Cerebellar nuclear complex (tissue), 1 donor: ENCODE data around the gene TPCN1.

ENCODE experiments used
- DNase-seq, 2 experiments: peaks; one replicate each; lab custom pipeline; 2025; lab: John Stamatoyannopoulos, UW

The TPCN1 gene

DNA sequence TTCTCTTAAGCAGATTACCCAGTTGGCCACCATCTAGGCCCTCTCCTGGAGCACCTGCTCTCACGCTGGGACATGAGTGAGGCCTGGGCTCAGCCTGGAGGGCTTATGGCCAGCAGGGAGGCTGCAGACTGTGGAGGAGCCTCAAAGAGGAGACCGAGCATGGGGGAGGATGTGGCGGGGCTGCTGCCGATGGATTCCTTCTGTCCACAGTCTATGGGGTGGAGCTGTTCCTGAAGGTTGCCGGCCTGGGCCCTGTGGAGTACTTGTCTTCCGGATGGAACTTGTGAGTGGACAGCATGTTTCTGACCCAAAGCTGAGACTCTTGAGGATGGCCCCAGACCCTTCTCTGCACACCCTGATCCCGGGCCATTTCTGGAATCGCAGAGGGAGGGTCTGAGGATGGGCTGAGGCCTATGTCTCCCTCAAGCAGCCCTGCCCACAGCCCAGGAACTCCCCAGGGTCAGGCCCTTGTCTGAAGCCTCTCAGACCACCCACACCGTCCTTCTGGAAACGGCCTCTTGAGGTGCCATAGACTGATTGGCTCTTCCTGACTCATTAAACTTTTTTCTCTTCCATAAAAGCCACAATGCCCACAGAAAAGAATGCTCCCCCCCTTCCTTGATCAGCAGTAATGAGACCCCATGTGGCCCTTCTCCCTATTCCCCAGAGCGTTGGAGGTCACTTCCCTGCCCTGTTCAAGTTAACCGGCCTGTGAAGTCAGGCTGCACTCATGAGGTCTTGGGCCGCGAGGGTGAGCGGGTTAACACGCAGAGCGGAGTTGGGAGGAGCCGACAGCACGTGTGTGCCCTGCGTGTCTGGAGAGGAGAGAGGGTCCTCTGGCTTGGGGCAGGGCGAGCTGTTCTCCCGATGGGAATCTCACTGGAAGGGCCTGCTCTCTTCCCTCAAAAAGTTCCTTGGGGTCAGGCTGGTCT, 64.7 kb downstream of the TPCN1 start:
- DNase-seq, result no peak

DNA sequence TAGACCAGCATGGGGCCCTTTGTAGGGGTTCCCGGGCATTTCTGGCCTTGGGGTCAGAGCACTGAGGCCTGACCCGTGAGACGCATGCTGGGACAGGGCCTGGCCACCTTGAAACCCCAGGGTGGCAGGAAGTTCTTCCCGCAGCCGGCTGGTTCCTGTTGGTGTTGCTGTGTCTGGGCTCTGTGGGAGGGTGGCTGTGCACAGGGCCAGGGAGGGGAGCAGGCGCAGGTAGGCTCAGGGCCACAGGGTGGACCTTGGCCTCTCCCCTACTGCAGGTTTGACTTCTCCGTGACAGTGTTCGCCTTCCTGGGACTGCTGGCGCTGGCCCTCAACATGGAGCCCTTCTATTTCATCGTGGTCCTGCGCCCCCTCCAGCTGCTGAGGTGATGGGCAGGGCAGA, 65.4 kb downstream of the TPCN1 start:
- no peak for DNase-seq

DNA sequence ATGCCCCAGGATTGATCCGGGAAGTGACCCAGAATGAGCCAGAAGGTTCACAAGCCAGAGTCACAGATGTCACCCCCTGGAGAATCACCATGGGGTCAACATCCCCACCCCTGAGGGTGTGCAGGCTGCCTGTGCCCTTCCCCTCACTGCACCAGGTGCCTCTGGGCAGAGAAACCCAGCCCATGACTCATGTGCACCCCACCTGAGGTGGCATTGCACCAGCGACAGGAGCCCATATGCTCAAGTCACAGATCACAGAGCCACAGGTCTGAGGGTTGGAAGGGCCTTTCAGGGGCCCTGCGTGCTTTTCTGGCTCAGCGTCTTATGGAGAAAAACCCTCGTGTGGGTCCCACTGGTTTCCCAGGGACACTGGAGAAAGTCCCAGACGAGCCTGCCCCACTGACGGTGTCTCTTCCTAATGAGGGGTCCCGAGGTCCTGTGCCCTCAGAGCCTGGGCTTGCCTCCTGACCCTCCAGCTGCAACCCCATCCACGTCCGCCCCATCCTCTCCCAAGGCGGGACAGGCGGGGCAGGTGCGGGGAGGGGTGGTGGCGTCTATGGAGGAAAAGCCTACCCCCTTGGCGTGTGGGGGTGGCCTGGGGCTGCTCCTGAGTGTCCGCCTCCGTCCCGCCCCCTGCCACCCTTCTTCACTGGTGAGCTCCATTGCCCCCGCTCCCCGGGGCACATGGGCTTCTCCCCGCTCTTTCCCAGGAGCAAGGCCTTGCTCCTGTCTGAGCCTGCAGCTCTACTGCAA, 66.1 kb downstream of the TPCN1 start:
- no peak for DNase-seq

DNA sequence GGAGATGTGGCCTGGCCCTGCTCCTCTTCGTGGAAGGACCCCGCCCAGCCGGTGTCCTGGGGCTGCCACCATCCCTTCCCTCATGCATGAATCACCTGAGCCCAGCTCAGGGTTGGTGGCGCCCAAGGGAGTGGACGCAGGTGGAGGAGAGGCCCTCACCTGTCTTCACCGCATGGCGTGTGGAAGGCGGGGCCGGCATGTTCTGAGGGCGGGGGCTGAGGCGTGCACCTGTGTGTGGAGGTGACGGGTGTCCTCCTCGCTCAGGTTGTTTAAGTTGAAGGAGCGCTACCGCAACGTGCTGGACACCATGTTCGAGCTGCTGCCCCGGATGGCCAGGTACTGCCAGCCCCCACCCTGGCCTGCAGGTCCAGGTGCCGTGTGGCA, 66.6 kb downstream of the TPCN1 start:
- DNase-seq, result no peak

DNA sequence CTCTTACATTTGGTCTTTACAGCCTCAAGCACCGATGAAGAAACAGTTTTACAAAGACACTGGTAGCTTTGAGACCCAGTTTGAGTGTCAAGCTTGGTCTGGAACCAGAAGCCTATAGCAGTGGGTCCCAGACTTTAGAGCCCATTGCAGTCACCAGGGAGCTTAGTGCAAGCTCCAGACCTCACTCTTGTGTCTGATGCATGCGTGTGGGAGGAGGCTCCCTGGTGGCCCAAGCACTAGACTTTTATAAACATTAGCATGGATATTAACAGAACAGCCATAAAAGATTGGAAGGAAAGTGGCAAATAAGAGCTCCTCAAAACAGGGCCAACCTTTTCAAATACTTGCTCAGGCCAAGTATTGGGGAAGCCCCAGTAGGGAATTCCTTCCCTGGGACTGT, 68.1 kb downstream of the TPCN1 start:
- DNase-seq, result no peak

DNA sequence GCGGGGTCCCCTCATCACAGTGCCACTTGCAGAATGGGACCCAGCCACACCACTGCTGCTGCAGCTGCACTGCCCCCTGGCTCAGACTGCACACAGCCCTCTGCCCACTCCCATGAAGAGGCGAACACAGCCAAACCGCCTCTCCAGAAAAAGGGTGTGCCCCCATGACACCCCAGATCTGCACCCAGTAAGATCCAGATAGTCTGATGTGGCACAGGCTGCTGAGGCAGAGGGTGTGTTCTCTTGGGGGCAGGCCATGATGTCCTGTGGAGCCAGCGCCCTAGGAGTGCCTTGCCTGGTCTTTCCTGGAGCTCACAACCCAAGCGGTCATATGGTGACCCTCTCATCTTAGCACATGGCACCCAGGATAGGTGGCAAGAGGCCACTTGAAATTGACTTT, 69.2 kb downstream of the TPCN1 start:
- no peak for DNase-seq

DNA sequence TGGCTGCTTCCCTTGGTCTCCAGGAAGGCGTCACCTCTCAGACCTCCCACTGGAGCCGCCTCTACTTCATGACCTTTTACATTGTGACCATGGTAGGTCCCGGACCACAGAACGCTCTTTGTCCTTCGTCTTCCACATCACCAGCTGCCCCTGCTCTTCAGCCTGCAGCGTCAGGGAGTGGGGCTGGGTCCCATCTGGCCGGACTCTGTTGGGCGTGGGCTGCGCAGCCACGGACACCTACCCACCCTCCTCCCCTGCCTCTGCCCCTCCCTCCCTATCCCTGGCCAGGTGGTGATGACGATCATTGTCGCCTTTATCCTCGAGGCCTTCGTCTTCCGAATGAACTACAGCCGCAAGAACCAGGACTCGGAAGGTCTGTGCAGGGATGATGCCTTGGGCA, 70.3 kb downstream of the TPCN1 start:
- DNase-seq, result no peak

DNA sequence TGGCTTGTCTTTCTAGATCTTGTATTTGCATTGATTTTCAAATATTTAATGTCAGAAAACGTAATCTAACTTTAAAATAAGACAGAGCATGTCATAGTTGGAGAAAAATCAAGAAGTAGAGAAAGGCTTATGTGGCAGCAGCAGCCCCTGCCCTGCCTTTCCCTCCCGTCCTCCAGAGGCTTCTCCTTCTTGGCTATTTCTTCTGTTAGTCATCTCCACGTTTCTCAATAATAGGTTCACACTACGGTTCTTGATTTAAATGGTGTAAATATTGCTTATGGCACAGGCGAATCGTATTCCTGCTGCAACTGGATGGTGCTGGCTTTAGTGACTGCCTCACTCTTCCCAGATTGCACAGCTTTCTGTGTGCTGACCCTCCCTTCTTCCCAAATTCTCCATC, 70.8 kb downstream of the TPCN1 start:
- no peak for DNase-seq

DNA sequence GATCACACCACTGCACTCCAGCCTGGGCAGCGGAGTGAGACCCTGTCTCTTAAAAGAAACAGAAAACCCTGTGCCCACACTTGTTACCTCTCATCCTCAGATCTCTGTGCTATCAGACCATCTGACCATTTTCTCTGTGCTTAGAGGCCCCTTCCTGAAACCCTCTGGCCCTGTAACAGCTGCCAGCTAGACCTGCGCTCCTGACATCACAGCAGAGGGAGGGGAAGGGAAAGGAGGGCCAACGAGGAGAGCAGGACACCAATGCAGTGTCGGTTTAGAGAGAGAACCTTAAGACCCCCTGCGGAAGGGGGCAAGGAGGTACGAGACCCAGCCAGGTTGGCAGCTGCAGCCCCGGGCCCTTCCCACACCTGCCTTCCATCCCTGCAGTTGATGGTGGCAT, 71.3 kb downstream of the TPCN1 start:
- no peak for DNase-seq

DNA sequence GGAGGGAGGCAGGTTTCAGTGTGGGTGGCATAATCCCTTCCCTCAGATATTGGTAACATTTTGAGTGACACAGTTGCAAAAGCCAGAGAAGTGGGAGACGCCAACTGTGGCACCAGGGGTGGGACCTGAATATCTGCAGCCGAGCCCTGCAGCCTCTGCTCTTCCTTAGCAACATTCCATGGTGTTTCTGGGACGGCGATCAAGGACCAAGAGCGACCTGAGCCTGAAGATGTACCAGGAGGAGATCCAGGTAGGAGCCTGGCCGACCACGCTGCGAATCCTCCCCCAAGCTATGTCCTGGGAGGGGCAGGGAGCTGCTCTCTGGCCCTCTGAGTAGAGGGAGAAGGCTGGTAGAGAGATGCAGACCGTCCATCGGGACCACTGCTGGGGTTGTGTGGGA, 71.8 kb downstream of the TPCN1 start:
- DNase-seq, result no peak

DNA sequence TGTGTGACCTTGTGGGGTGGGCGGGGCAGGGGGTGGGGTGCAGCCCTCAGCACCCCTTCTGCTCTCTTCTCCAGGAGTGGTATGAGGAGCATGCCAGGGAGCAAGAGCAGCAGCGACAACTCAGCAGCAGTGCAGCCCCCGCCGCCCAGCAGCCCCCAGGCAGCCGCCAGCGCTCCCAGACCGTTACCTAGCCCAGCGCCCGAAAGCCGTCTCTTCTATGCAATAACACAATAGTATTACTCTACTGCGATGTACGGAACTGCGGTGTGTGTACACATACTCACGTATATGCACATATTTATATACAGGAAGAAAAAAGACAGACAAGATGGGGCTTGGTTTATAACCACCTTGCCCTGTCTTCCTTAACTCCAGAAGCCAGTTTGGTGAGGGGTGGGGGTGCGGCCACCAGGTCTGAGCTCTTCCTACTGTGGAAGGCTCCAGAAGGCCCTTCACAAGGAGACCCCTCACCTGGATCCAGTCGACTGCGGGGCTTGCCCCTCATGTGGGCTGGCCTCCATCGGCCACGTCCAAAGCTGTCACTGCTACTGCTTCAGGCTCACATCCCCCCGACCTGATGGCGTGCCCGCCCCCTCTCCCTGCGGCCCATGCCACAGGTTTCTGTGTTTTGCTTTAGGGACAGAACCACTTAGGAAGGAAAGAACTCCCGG, 74.8 kb downstream of the TPCN1 start:
- no peak for DNase-seq

DNA sequence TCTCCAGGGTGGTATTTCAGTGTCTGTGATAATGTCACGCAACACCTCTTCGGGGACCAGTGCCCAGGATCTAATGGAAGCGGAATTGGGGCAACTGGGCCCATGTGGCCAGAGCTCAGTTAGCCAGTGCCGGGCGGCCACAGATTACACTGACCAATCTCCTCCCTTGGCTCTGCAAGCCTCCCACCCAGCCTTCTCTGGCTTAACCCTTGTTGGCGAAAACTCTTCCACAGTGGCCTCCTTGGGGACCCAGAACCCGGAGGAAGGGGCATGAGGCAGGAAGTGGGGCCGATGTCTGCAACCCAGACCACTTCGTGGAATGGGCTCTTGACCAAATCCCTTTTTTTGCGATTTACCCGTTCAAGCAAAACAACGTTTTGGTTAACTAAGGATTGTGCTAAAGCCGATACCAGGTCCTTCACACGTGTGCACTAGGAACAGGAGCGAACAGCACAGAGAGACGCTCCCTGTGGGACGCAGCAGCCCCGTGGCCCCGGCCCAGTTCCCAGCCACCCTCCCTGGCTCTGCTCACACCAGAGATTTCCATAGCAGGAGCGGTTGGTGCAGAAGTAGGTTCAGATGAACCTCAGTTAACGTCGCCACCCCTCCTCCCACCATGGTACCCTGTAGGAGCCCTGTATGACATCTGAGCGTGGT, 75.4 kb downstream of the TPCN1 start:
- no peak for DNase-seq

DNA sequence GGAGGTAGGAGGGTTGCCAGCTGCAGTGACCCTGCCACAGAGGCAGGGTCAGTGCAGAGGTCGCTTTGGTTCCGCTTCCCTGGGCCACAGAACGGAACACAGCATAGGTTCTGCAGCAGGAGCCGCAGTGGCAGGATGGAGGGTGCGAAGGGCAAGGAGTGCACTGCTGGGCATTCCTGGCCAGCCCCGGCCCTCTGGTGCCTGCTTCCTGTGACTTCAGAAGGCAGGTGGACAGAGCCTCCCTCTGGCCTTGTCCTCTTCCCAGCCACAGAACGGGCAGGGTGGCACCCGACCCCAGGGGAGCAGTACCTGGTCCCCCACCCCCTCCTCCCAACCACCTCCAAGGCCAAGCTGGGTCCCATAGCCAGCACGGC, 75.9 kb downstream of the TPCN1 start:
- no peak for DNase-seq

DNA sequence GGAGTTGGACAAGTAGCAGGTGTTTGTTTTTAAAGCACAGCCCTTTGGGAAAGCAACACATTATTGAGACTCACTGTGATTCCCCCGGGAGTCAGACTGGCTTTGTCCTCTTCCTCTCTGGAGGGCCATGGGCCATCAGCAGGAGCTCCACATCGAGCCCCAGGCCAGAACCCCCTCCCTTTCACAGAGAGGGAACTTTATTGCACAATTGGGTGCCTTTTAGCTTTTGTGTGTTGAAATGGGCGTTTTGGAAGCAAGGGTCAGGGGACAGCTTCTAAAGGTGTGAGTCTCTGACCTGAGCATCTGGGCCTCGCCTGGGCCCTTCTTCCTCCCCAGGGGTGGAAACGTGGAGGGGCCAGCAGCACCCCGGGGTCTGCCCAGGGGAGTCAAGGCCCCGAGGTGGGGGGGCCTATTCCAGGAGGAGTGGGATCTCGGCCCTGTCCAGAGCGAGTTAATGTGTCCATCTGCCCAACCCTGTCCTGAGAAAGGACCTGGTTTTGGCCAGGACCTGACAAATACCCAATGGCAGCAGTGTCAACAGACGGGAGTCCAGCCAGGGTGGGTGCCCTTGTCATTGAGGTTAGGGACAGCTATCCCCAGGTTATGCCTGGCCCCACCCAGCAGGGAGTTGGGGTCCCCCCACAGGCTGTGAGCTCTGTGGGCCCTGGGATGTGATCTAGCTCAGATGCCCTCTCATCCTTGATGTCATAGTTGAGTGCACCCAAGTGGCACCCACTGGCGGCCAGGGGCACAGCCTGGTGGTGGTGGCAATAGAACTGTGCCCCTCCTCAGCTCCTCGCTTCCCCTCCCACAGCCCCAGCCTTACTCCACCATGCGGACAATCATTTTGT, 76.6 kb downstream of the TPCN1 start:
- no peak for DNase-seq

DNA sequence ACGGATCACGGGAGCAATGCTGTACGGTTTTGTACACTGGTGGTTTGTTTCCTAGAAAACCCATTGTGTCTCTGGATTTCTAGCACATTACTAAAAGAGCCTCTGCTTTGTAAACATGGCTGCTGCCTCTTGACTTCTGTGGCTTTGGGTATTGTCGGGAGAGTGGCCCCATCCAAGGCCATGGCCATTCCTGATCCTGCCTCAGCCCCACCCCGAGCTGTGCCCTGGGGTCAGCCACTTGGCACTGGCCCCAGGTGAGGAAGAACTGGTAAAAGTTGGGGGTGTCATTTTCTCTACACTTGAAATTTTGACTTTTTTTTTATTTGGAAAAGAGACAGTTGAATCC, 77.2 kb downstream of the TPCN1 start:
- DNase-seq, result no peak

DNA sequence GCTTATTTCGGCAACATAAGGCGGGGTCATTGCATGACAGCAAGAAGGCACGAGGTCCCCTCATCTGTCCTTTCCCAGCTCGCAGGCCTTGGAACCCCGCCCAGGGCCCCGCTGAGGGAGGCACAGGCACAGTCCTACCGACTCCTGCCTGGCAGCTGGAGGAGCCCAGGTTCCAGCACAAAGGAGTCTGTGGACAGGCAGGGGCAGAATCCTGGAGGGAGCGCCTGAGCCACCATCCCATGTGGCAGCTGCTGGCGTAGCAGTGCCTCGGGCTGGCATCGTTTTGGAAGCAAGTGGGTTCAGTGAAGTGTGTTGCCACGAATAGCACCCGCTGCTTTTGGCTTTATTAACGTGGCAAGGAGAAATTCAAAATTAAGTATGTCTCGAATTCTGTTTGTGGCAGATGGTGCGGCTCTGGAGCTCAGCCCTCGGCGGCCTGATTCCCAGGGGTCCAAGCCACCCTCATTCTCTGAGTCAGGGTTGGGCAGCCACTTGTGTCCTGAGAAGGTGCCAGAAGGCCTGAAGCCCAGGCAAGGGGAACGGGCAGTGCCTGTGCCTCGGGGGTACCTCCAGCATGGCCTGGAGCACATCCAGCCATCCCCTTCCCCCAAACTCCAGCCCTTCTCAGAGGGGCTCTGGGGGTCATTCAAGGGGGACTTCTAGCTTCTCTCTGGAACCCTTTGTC, 77.7 kb downstream of the TPCN1 start:
- DNase-seq, result peak in 1 of 2 experiments; percentile 48

DNA sequence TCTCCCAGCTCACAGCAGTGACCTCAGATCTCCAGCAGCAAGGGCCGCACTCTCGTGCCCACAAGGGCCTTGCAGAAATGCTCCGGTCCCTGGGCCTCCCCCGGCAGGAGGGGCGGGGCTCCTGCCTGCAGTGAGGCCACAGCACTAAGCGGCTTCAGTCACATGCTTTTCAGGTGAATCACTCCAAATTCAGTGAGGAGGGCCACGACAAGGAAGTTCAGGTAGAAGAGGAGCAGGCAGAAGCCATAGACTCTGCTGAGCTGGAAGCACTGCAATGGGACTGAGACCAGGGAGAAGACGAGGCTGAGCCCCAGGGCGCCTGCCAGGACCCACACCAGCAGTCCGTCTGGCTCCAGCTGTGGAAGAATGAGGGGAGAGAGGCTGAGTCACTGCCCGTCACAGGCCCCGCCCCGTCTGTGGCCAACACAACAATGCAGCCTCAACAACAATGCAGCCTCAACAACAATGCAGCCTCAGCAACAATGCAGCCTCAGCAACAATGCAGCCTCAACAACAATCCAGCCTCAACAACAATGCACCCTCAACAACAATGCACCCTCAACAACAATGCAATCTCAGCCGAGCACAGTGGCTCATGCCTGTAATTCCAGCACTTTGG, 78.5 kb downstream of the TPCN1 start:
- DNase-seq, result peak in 1 of 2 experiments; percentile 23

DNA sequence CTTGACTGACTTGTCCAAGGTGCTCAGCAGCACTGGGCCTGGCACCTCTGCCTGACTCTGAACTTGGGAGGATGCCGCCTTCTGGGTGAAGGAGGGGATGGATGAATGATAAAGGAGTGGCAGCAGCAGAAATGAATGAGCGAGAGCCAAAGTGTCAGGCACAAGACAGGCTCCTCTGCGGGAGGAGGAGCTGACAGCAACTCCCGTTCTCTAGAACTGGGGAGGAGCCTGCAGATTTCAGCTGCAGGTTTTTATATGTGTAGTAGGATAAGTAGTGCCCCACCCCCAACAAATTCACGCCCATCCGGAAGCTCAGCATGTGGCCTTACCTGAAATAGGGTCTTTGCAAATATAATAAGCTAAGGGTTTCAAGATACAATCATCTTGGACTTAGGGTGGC, 80.5 kb downstream of the TPCN1 start:
- no peak for DNase-seq

DNA sequence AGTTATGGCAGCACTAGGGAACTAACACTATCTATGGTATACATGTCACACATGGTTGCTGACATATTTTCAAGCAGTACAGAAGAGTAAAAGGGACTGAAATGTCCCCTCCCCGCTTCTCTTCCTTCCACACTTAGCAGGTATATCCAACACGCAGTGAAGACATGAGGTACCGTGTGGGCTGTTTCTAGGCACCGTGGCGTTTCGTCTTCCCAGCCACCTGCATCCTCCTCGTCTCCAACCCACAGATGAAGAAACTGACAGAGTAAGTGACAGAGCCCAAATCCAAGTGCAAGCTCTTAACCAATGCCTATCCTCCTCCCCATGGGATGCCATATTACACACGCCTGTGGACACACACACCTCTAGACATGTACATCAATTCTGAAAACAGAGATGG, 81.2 kb downstream of the TPCN1 start:
- no peak for DNase-seq

DNA sequence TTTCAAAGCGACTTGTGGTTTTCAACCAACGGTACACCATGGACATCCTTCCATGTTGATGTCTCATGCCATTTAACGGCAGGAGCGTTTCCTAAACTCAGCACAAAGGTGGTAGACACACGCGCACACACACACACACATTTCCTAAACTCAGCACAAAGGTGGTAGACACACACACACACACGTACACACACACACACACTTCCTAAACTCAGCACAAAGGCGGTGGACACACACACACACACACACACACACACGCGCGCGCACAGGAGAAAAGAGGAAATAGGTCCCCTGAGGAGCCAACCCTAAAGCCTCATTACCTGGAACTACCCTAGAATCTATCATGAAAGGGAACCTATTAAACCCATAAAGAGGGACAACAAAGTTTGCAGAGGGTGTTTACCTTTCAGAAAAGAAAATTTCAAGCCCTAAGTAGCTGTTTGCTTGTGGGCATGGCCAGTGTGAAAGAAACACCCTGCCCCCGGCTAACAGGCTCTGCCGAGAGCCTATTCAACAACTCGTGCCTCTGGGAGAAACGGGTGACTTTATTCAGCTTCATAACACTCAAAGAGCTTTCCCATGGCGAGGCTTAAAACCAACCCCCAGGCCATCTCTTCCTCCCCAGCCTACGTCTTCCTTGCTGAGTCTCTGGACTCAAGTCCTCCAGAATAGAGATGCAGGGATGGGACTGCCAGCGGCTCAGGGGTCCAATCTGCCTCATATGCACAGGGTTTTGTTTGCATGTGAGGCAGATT, 81.8 kb downstream of the TPCN1 start:
- no peak for DNase-seq
